Posterior vena cava (tissue), 2 donors: Measurements from ENCODE around the gene RTP2. TPM values are rescaled to one million over a fixed set of nuclear protein-coding genes. Genes with fewer than 3 reads are reported as not detected.
"Not testable (repeated sequence)": the region's sequence is repeated elsewhere in the genome, so short reads cannot be mapped to it uniquely, and the experiment has no call there.

ENCODE experiments used
- DNase-seq: peaks from one replicate; pipeline ENCODE4 v3.0.0-alpha.2; 2020; ENCODE audit warnings: low spot score
- intact Hi-C, 2 donors: fragments of 100-400 bp; cut with DNase I; formaldehyde crosslinking; loops; one replicate each; pipeline versions ENCODE4 v1.14.1 to v1.14.2; 2022 to 2023
- total RNA-seq, 2 donors: library from RNA; stranded (reverse); fragmentation: NEBNext Ultra II Directional; extraction: Animal tissue kit (Norgen Biotek cat#: 25700); gene quantifications; one replicate each; pipeline ENCODE4 v1.2.1, GENCODE V29; 2021
- donor health status: DM: yes; HTN: yes; CAD: no.
- donor health status: DM: yes; HTN: yes; CAD: no.

The RTP2 gene
- total RNA-seq, 2 donors from 2014 or later: not detected

DNA sequence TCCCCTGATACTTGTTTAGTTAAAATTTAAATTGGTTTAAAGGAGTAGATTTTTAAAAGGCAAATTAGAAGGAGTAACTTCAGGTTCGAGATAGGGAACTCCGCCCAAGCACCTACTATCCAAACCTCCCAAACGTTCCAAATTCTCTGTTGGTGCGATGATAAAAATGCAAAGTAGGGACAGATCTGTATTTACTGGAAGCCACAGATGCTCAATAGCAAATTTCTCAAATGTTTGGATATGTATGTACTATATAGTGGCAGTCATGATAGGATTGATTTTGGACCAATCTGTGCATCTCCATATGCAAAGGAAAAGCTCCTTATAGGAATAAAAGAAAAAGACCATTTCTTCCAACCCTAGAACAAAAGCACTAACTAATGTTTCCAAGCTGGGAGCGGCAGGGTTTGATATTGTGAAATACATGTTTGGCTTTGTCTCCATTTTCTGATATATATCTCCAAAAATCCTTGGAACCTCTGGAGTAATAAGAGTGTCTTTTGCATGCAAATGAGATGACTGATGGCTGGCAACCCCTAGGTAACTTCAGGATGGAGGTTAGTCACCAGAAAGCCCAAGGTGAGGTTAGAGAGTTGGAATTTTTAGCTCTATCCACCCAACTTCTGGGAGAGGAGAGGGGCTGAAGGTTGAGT is 15.6 kb downstream of the RTP2 start:
- intact Hi-C loops: no loop called here
- DNase-seq: no peak

DNA sequence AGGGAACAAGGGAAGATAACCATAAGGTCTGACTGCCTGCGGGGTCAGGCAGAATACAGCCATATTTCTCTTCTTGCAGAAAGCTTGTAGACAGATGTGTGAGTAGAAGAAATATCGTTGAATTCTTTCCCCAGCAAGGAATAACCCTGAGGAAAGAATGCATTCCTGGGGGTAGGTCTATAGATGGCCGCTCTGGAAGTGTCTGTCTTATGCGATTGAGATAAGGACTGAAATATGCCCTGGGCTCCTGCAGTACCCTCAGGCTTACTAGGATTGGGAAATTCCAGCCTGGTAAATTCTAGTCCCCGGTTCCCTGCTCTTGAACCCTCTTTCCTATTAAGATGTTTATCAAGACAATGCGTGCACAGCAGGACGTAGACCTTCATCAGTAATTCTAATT is 16.4 kb downstream of the RTP2 start:
- intact Hi-C loops: no loop called here
- no peak for DNase-seq

DNA sequence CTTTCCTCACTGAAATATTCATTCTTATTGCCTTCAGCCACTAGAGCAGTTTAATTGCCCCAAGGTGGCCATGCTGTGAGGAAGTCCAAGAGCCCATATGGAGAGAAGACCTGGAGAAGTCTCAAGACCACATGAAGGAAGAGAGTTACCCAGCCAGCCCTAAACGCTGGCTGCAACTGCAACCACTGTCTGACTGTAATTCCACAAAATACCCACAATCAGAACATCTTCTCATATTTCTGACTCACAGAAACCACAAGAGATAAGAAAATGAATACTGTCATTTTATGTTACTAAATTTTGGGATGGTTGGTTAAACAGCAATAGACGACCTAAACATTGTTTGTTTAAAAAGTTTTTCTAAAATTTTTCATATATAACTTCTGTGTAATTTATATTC is 17.5 kb downstream of the RTP2 start:
- DNase-seq: no peak
- intact Hi-C loops: no loop called here

DNA sequence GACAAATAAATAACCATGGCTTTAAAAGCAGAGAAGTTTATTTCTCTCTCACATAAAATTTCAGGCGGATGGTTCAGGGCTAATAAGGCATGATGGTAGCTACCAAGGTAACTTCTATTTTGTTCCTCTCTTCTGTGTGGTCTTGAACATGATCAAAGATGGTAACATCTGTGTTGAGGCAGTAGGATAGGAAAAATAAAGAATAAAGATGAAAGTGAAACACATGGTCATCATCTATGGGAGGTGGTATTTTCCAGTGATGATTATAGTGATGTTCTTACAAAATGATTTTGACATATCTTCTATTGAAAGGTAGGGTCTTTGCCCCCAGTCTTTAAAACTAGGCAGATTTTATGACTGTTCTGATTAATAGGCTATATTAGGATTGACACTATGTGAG is 17.9 kb downstream of the RTP2 start:
- intact Hi-C loops: no loop called here
- DNase-seq: no peak

DNA sequence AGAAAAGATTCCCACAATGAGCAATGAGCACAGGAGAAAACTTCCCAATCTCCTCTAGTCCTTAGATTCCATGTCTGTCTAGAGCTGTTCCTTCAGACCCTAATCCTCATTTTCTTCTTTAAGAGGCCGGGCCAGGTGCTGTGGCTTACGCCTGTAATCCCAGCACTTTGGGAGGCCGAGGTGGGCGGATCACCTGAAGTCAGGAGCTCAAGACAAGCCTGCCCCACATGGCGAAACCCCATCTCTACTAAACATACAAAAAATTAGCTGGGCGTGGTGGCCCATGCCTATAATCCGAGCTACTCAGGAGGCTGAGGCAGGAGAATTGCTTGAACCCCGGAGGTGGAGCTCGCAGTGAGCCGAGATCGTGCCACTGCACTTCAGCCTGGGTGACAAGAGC is 20.6 kb downstream of the RTP2 start:
- intact Hi-C loops: loop anchor here in 1 of 2 donors (2.0 kb wide), 1 partner anchor 355 kb away; no protein-coding TSS in a partner anchor
- not testable (repeated sequence) for DNase-seq

DNA sequence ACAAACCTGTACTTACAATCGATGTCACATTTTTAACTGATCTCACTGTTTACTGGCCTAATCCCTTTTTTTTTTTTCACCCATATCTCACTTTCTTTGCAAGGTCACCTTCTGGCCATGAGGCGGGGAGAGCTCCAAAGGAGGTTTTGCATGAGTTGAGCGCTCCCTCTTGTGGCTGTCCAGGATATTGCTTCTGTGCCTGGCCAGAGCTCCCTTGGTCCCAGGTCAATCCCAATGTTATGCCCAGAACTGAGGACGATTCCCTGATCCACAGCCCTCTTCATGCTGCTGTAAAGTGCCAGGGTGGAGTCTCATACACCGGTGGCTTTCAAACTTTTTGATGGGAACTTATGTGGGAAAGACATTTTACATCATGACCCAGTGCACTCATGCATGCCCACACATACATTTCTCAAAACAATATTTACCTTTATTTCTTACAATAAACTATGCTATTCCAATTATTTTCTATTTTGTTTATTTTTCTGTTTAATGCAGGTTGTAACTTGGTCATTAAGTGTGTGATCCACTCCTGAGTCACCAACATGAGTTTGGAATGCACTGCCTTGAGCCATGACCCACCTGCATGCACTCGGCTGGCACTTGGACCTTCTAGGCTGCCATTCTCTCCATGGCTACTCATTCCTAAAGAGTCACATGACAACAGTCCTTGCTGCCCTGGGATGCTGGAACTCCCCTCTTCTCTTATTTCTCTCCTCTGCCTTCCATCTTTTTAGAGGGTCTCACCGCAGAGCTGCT is 22.5 kb downstream of the RTP2 start:
- intact Hi-C loops: loop anchor here (2.0 to 10.0 kb wide), 3 partner anchors 361 to 459 kb away; no protein-coding TSS in a partner anchor
- peak; percentile 90 for DNase-seq

DNA sequence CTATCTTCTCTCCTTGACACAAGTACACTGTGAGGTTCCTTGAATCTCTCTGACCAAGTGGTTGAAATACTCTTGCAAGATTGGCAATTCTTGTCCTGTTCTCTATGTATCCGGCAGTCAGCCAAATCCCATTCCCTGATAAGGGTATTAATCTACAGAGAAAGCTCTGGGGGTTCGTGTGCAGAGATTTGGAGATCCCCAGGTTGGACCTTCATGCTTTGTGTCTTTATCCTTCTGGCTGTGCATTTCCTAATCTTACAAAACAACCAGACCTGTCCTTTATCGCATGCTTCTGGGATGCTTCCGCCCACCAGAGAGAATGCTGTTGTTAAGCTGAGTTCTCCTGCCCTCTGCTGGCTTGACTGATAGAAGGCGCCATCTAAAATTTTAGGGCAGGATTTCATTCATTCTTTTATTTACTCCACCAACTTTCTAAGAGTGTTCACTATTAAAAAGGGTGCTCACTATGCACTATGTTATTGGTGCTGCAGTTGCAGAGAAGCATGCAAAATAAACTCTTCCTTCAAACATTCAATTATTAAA is 23.6 kb downstream of the RTP2 start:
- intact Hi-C loops: loop anchor here (2.0 to 10.0 kb wide), 3 partner anchors 360 to 458 kb away; no protein-coding TSS in a partner anchor
- DNase-seq: no peak

DNA sequence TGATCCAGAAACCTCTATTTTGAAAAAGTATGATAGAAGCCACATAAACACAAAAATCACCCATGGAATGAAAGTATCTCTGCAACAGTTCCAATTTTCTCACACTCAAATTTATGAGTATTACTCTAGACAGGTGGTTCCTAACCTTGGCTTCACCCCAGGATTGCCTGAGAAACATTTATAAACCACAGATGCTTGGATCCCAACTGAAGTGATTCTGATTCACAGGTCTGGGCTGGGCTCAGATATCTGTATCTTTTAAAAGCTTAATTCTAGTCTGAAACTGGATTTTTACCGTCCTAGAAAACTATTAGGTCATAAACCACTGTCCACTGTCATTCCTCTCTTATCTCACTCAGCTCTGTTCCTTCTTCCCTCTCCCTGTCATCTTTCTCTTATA is 24.8 kb downstream of the RTP2 start:
- intact Hi-C loops: loop anchor here (2.0 to 10.0 kb wide), 3 partner anchors 359 to 457 kb away; no protein-coding TSS in a partner anchor
- DNase-seq: no peak

DNA sequence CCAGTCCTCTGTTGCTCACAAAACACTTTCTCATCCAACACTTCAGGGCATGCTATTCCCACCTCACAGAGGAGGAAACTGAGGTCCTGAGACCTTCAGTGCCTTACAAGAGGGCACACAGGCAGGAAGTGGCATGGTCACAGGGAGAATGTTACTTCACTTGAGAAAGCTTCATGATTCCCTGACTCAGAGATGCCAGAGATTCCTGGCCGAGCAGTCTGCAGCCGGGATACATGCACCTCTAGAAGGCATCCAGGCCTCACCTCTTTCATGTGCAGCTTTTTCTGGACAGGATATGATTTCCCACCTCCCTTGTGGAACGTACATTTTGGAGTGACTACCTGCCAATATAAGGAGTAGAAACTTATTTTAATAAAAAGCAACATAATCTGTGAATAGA is 29.3 kb downstream of the RTP2 start:
- DNase-seq: no peak
- intact Hi-C loops: loop anchor here in 1 of 2 donors (10.0 kb wide), 1 partner anchor 448 kb away; no protein-coding TSS in a partner anchor

DNA sequence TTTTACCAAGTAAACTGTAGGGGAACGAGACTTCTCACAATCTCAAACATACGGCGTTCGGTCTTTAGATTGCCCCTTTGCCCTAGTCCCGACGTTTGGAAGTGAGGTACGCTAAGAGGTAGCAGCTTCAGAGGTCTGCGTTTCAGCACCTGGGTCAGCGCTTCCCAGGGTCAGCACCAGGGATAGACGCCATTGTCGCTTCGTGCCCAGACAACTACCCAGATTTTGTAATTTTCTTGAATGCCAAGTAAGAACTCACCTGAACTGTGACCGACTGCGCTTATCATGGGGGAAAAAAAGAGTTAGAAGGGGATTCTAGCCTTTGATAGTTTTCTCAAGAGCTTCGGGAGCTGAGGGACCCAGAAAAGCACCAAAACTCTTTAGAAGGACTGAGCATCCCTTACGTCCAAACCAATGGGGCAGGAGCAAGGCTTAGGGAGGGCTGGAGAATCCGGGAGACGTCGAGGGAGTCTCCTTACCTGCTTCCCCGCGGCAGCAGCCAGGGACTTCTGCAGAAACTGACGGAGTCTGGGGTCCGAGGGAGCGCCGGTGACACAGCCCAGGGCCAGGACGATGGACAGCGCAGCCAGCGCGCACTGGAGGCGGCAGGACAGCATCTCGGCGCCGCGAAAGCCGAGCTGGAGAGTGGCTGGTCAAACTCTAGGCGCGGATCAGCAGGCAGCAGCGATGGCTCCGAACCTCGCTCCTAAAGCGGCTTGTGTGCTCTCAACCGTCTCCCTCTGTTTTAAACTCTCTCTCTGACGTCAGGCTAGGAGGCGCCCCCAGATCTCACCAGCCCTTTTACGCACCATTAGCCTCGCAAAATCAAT is 32.5 kb downstream of the RTP2 start, which contains the start of gene SST:
TSS of gene SST (minus strand) at position 720 of the 830 bp plus-strand sequence. CDS start at position 617, 103 bp downstream.
- intact Hi-C loops: loop anchor here in 1 of 2 donors (10.0 kb wide), 1 partner anchor 445 kb away; no protein-coding TSS in a partner anchor
- DNase-seq: peak; percentile 82

DNA sequence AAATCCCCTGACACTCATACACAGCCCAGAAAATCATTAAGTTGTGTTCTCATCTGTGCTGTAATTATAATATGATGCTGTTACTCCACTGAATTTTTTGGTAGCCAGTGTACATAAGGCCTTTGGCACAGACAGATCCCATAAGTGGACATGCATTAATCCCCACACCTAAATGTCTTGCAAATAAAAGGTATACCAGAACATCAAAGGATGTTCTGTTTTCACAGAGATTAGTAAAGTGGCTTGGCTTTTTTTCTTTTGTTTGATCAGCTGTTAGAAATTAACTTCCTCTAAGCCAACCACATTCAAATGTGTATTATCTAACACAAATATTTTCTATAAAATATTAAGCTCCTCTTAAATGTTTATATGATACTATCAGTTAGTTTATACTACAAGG is 34.8 kb downstream of the RTP2 start:
- DNase-seq: no peak
- intact Hi-C loops: no loop called here

DNA sequence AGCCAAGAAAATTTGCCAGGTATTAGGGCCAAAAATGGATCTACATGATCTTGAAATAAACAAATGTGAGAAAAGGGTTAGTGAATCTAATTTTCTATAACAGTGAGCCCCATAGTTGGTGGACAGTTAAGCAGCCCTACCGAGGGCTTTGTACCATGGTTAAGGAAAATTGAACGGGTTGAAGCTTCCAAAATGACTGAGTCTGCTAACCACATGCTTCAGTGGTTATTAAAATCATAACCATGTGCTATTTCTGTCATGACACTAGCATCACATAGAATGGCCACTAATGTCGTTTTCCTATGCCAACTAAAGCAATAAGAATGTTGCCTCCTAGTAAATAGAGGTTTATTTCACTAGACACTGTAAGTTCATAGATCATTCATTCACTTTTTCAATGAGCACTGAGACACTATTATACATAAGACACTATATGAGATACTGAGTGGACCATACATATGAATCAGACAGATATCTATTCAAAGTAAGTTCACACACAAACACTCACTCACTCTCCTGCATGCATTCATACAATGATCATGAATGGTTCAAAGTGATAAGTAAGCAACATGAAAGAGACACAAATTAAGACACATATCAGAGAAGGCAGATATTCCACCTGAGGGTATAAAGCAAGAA is 36.5 kb downstream of the RTP2 start:
- no peak for DNase-seq
- intact Hi-C loops: no loop called here

DNA sequence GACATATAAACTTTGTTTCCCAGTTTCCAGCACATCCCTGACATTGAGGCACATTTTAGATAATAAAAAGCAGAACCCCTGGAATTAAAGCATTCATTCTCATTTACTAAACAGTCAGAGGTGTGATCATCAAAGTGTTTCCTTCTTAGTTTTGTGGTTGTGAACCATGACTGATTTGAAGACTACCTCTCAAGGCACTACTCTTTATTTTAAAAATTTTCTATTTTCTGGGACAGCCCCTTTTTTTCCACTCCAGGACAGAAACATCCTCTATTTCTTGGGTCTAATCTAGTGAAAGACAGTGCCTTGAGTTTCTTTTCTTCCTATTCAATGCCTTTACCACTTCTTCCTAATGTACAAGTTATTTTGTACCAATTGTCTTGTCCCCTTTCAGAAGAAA is 37.3 kb downstream of the RTP2 start:
- intact Hi-C loops: no loop called here
- DNase-seq: no peak

DNA sequence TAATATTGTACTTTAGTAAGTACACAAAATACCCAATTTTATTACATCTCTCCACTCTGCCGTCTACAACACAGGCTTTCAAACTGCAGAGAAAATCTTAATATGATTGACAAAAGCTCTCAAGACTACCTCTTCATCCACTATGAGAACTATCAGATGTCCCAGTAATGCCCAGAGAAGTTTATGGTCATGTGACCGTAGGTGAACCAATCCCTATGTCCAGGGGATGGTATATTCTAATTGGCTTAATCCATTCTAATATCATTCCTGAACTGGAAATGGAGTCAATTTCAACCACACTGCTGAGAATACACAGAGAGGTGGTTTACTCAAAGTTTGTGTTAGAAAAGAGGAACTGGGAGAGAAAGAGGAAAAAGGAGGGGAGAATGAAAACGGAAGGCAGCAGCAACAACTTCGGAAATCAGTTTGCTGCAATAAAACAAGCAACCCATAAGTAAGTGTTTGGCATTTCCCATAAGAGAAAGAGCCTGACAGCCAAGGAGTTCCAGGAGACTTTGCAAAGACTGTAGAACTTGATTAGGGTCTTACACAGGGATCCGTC is 39.4 kb downstream of the RTP2 start:
- intact Hi-C loops: no loop called here

DNA sequence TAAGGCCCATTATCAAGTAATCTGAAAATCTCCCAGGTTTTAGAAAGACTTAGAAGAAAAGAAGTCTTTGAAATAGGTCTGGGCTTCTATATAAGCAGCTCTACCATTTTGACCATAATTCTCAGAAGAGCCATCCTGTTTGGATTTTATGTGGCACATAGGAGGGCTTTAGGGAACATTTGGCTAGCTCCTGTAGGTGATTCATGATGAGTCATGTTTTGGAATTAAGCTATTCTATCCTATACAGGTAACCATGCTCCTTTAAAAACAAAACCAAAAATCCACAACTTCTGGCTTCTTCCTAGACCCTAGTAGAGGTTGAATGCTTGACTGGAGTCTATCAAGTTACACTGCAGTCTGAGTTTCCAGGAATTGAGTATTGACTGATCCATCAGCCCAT is 41.1 kb downstream of the RTP2 start:
- no peak for DNase-seq
- intact Hi-C loops: no loop called here

More for the DNA sequence above, 39.4 kb downstream of the RTP2 start:
- no peak for DNase-seq

DNA sequence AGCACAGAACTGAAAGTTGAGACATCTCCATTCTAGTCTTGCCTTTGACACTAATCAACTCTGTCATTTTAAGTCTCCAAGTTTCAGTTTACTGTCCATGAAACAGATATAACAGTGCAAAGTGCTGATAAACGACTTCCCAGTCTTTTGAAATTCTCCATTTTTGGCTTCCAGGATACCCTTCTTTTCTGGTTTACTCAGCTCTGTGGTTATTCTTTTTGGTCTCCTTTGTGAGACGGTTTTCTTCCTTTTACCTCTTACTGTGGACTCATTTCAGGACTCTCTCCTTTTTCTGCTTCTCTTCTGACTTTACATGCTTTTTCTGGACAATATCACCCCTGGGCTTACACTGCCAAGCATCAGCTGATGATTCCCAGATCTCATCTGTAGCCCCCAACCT is 51.1 kb downstream of the RTP2 start:
- DNase-seq: no peak
- intact Hi-C loops: no loop called here
